GM12865 (cell line): ENCODE measurements around the gene CRIM1.

Source experiments
- DNase-seq: peaks from one replicate; pipeline ENCODE4 v3.0.0; 2010; ENCODE audit warnings: low read depth
- H3K4me3 ChIP-seq: 2 replicates; pipeline ENCODE4 v1.5.1; 2011; ENCODE audit warnings: mild to moderate bottlenecking, low read depth, low read length, control low read depth
- TF ChIP-seq, protein P1 (sequence below): IDR thresholded peaks from 2 replicates; pipeline ENCODE4 v1.5.1; 2011; ENCODE audit warnings: low read length, control low read depth, low read depth, inconsistent platforms; ENCODE audit not compliant: insufficient read depth; ENCODE audit errors: missing control alignments

Gene CRIM1

GRCh38 chr2:36587101-36587500, 231.5 kb downstream of the CRIM1 start:
- no peak overlapping the region for H3K4me3 ChIP-seq
- TF ChIP-seq, protein P1, sequence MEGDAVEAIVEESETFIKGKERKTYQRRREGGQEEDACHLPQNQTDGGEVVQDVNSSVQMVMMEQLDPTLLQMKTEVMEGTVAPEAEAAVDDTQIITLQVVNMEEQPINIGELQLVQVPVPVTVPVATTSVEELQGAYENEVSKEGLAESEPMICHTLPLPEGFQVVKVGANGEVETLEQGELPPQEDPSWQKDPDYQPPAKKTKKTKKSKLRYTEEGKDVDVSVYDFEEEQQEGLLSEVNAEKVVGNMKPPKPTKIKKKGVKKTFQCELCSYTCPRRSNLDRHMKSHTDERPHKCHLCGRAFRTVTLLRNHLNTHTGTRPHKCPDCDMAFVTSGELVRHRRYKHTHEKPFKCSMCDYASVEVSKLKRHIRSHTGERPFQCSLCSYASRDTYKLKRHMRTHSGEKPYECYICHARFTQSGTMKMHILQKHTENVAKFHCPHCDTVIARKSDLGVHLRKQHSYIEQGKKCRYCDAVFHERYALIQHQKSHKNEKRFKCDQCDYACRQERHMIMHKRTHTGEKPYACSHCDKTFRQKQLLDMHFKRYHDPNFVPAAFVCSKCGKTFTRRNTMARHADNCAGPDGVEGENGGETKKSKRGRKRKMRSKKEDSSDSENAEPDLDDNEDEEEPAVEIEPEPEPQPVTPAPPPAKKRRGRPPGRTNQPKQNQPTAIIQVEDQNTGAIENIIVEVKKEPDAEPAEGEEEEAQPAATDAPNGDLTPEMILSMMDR, result no peak
- DNase-seq, result no peak

GRCh38 chr2:36587556-36587955, 232.0 kb downstream of the CRIM1 start:
- no peak for DNase-seq
- no peak overlapping the region for H3K4me3 ChIP-seq
- TF ChIP-seq, protein P1, result no peak

DNA sequence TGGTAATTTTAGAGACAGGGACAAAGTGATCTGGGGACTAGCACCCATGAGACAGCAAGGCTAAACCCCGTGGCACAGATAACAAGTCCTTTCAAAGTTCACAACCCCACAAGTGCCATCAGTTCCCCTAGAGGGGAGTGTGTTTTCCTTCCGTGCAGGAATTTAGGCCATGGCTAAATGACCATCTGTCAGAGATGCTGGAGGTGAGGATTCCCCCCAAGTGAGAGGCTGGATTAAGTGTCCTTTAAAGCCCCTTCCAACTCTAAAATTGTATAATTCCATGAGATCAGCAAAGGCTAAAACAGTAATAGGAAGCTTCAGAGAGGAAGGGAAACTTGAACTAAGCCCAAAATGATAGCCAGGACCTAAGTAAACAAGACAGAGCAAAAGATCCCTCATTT, 233.7 kb downstream of the CRIM1 start:
- TF ChIP-seq, protein P1, result no peak
- DNase-seq, result no peak

DNA sequence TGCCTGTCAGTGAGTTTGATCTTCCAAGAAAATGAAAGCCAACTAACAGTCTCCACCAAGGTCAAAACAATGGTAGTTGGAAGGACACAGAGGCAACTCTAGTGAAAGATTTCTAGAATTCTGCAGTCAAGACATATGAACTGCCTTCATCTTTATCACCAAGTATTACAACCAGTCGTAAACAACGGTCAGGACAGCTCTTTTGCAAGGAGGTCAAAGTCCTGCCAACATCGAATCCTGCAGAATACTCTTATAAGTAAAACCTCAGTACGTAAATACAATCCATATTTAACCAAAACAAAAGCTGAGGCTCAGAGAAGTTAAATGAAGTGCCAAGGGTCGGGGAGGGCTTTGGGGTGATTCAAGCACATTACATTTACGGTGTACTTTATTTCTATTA, 239.3 kb downstream of the CRIM1 start:
- TF ChIP-seq, protein P1, result no peak
- H3K4me3 ChIP-seq, result no peak overlapping the region
- DNase-seq, result no peak

More for the DNA sequence above, 233.7 kb downstream of the CRIM1 start:
- H3K4me3 ChIP-seq, result no peak overlapping the region

DNA sequence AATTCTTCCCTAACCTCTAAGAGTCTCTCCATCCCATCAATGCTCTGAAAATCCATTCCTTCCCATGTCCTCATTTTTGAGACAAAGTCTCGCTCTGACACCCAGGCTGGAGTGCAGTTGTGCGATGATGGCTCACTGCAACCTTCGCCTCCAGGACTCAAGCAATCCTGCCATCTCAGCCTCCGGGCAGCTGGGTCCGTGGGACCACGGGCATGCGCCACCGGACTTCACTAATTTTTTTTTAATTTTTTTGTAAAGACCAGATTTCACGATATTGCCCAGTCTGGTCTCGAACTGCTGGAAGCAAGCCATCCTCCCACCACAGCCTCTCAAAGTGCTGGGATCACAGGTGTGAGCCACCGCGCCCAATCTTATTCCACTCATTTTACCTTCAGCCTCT, 240.8 kb downstream of the CRIM1 start:
- peak overlapping the region; percentile 78; the same call in 1 of the 2 replicates for H3K4me3 ChIP-seq
- TF ChIP-seq, protein P1, result no peak
- DNase-seq, result no peak

DNA sequence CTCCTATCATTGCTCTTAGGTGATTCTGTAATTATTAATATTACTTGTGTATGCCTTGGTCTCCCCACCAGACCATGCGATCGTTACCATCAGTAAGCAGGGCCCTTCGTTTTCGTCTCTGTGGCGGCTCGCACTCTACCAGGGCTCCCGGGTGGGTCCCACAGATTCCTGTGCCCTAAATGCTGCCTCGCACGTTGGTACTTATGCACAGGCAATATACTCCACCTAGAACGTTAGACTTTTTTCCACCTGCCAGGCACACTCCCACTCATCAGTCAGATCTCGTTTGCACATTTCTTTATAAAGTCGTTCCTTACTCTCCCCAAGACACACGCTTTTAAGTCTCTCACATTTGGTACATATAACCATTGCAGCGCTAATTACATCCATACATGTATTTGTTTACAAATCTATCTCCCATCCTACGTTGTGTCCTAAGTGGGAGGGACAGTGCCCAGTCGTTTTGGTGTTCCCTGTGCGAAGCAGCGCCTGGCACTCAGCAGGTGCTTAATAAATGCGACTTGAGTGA, 241.5 kb downstream of the CRIM1 start:
- TF ChIP-seq, protein P1, result no peak
- no peak for DNase-seq
- peak overlapping the region; percentile 78 for H3K4me3 ChIP-seq
